A549 (cell line): ENCODE data around the gene SERPINI1. TPM values are rescaled to one million over a fixed set of nuclear protein-coding genes. Genes with fewer than 3 reads are reported as not detected.

Source experiments
- ATAC-seq, 2 experiments: fragments of 200-7000 bp in 1 of 2; fragments of >200 bp in 1 of 2; cut with Nextera tagmentation in 1 of 2; cut with Tn5 transposase in 1 of 2; 3 replicates each; pipeline versions ENCODE4 v1.8.0 to v1.9.1; 2018 to 2020; ENCODE audit warnings: mild to moderate bottlenecking in 1 of 2, moderate library complexity in 1 of 2
- CTCF ChIA-PET: fragments of 300-600 bp; sonication (Branson Sonifier 250); formaldehyde crosslinking; extraction: SDS; loops from one replicate; lab custom pipeline; 2021; ENCODE audit warnings: antibody characterized with exemption, inconsistent platforms; lab: Yijun Ruan, JAX
- POLR2A ChIA-PET: fragments of 350-600 bp; formaldehyde crosslinking; extraction: SDS; loops from one replicate; lab custom pipeline; 2021; ENCODE audit warnings: antibody characterized with exemption, inconsistent platforms; lab: Yijun Ruan, JAX
- DNase-seq, 2 experiments: peaks; one replicate each; pipeline versions ENCODE4 v3.0.0 to v3.0.0-alpha.2; 2011 to 2016; ENCODE audit warnings: low read depth in 1 of 2, low spot score in 1 of 2
- FAIRE-seq: peaks from 2 replicates; lab custom pipeline; 2011; peaks lifted over from hg19 to GRCh38; lab: Jason Lieb, UNC
- H3K27ac ChIP-seq, 2 experiments: fragments of >200 bp; sonication (Bioruptor Twin); formaldehyde crosslinking; 3 replicates each; pipeline ENCODE4 v1.5.1; 2016 to 2017
- H3K4me1 ChIP-seq: fragments of >200 bp; sonication (Bioruptor Twin); formaldehyde crosslinking; 3 replicates; pipeline ENCODE4 v1.6.1; 2016
- H3K4me2 ChIP-seq: fragments of >200 bp; sonication (Bioruptor Twin); formaldehyde crosslinking; 3 replicates; pipeline ENCODE4 v1.6.1; 2016
- H3K4me3 ChIP-seq: fragments of >200 bp; sonication (Bioruptor Twin); formaldehyde crosslinking; 3 replicates; pipeline ENCODE4 v1.5.1; 2016
- H3K9me3 ChIP-seq: fragments of >200 bp; sonication (Bioruptor Twin); formaldehyde crosslinking; 3 replicates; pipeline ENCODE4 v1.6.1; 2016
- BCL3 ChIP-seq: fragments of >200 bp; sonication (Bioruptor Twin); formaldehyde crosslinking; IDR thresholded peaks from 3 replicates; pipeline ENCODE4 v1.6.1; 2016
- CBX2 ChIP-seq: fragments of 200-600 bp; sonication (generic); IDR thresholded peaks from 2 replicates; pipeline ENCODE4 v1.6.1; 2016; ENCODE audit warnings: low read depth, mild to moderate bottlenecking, borderline replicate concordance
- CHD2 ChIP-seq: fragments of 150-350 bp; IDR thresholded peaks from 2 replicates; pipeline ENCODE4 v1.6.1; 2014; ENCODE audit warnings: low read length; ENCODE audit not compliant: partially characterized antibody
- CTCF ChIP-seq: fragments of >200 bp; sonication (Bioruptor Twin); formaldehyde crosslinking; IDR thresholded peaks from 3 replicates; pipeline ENCODE4 v1.5.1; 2016
- ELK1 ChIP-seq: fragments of 150-350 bp; IDR thresholded peaks from 2 replicates; pipeline ENCODE4 v1.6.1; 2014; ENCODE audit warnings: low read depth, mild to moderate bottlenecking, low read length
- EP300 ChIP-seq, 2 experiments: fragments of >200 bp; sonication (Bioruptor Twin); formaldehyde crosslinking; IDR thresholded peaks; 2 replicates in 1 of 2; 3 replicates in 1 of 2; pipeline ENCODE4 v1.6.1; 2016 to 2017
- ESRRA ChIP-seq: fragments of 150-350 bp; IDR thresholded peaks from 2 replicates; pipeline ENCODE4 v1.6.1; 2014; ENCODE audit warnings: mild to moderate bottlenecking, low read length, borderline replicate concordance
- HMGXB4 ChIP-seq: fragments of 250-450 bp; sonication (Bioruptor Pico); IDR thresholded peaks from 2 replicates; pipeline ENCODE4 v1.5.0; 2021; ENCODE audit warnings: mild to moderate bottlenecking, moderate library complexity, borderline replicate concordance
- HOXB5 ChIP-seq: fragments of 250-450 bp; sonication (Bioruptor Pico); IDR thresholded peaks from 2 replicates; pipeline ENCODE4 v1.5.0; 2020; ENCODE audit warnings: mild to moderate bottlenecking, moderate library complexity
- JUNB ChIP-seq: fragments of >200 bp; sonication (Bioruptor Twin); formaldehyde crosslinking; IDR thresholded peaks from 2 replicates; pipeline ENCODE4 v1.6.1; 2016
- MAZ ChIP-seq: fragments of 150-350 bp; IDR thresholded peaks from 2 replicates; pipeline ENCODE4 v1.6.1; 2014; ENCODE audit warnings: antibody characterized with exemption, low read depth, low read length, borderline replicate concordance
- MYC ChIP-seq: IDR thresholded peaks from 2 replicates; pipeline ENCODE4 v1.6.1; 2012; ENCODE audit warnings: mild to moderate bottlenecking, inconsistent platforms, low read length, improper control_type of control experiment, borderline replicate concordance
- NFE2L2 ChIP-seq: fragments of 150-350 bp; conservative IDR thresholded peaks from 2 replicates; pipeline ENCODE4 v1.6.1; 2014; ENCODE audit warnings: low read length
- NR3C1 ChIP-seq: fragments of >200 bp; sonication (Bioruptor Twin); formaldehyde crosslinking; IDR thresholded peaks from 3 replicates; pipeline ENCODE4 v1.6.1; 2017
- RARB ChIP-seq: fragments of 250-450 bp; sonication (Bioruptor Pico); IDR thresholded peaks from 2 replicates; pipeline ENCODE4 v1.8.0; 2021; ENCODE audit warnings: mild to moderate bottlenecking, moderate library complexity
- SREBF2 ChIP-seq: fragments of 450-650 bp; IDR thresholded peaks from 2 replicates; pipeline ENCODE4 v1.6.1; 2014; ENCODE audit warnings: mild to moderate bottlenecking, moderate library complexity
- TFCP2L1 ChIP-seq: fragments of 250-450 bp; sonication (Bioruptor Pico); IDR thresholded peaks from 2 replicates; pipeline ENCODE4 v1.5.0; 2021; ENCODE audit warnings: mild to moderate bottlenecking
- TP53 ChIP-seq: fragments of 250-450 bp; sonication (Bioruptor Pico); IDR thresholded peaks from 2 replicates; pipeline ENCODE4 v1.5.0; 2021; ENCODE audit warnings: mild to moderate bottlenecking, moderate library complexity
- ZC3H11A ChIP-seq: fragments of 450-650 bp; IDR thresholded peaks from 2 replicates; pipeline ENCODE4 v1.6.1; 2014; ENCODE audit warnings: antibody characterized with exemption, mild to moderate bottlenecking
- ZSCAN20 ChIP-seq: fragments of 250-450 bp; sonication (Bioruptor Pico); IDR thresholded peaks from 2 replicates; pipeline ENCODE4 v1.8.0; 2022; ENCODE audit warnings: mild to moderate bottlenecking, moderate library complexity
- WGBS: methylation state at CpG from one replicate; pipeline ENCODE4 v1.1.6; 2017; ENCODE audit errors: missing lambda C conversion rate; 5-methylcytosine and 5-hydroxymethylcytosine counted together
- polyA plus RNA-seq, 4 experiments: library from polyadenylated mRNA; depleted of rRNA in 3 of 4; stranded (reverse); fragments of >200 nt; fragmentation: RNase III in 1 of 4; extraction: RNeasy Plus Mini Kit Qiagen cat#74134 plus additional on column Dnase treatment in 1 of 4; gene quantifications; 2 replicates in 3 of 4; 3 replicates in 1 of 4; pipeline ENCODE4 v1.2.3, GENCODE V29; 2011 to 2017

Gene SERPINI1
- polyA plus RNA-seq, 2 of the 4 experiments (the other 2 are of a cell fraction), result 6.5 to 10.2 TPM

- CTCF ChIA-PET, result no interaction called here
- no peak for FAIRE-seq
Observed at GRCh38 chr3:167718582-167718981, 16.9 kb upstream of the SERPINI1 start.

GRCh38 chr3:167723025-167723512, 12.5 kb upstream of the SERPINI1 start:
- WGBS, result 94% methylated on average over 4 of the region's 4 CpGs
- DNase-seq (no peak), ATAC-seq (no peak), FAIRE-seq (no peak)
- Histone ChIP-seq H3K9me3 (no peaks in the 10 kb centered on the region), H3K27ac (no peak overlapping the region), H3K4me1 (peaks cover 13% of the 10 kb centered on the region), H3K4me2 (no peak overlapping the region), H3K4me3 (no peak overlapping the region)
- ChIA-PET POLR2A (no interaction called here), CTCF (no interaction called here)
- TF ChIP-seq MAZ (no peak), HMGXB4 (CRISPR knock-in tag) (no peak), CHD2 (no peak), CBX2 (no peak), MYC (no peak), EP300 (IDR thresholded peaks at IDR 0.05) (no peak), HOXB5 (CRISPR knock-in tag) (no peak), BCL3 (no peak), CTCF (no peak), NFE2L2 (no peak), ZC3H11A (no peak), TP53 (no peak), RARB (CRISPR knock-in tag) (no peak), ESRRA (no peak), ZSCAN20 (CRISPR knock-in tag) (no peak), SREBF2 (no peak), ELK1 (no peak), TFCP2L1 (CRISPR knock-in tag) (no peak)

More at GRCh38 chr3:167718582-167718981, 16.9 kb upstream of the SERPINI1 start:
- POLR2A ChIA-PET, result no interaction called here
- ATAC-seq (no peak), DNase-seq (no peak)
- TF ChIP-seq JUNB, result no peak
- no peak for TF ChIP-seq TFCP2L1 (CRISPR knock-in tag)
- no peak for TF ChIP-seq ELK1
- TF ChIP-seq HMGXB4 (CRISPR knock-in tag), result no peak
- TF ChIP-seq NR3C1, result no peak
- no peak overlapping the region for H3K4me2 ChIP-seq
- no peak overlapping the region for H3K27ac ChIP-seq
- H3K9me3 ChIP-seq, result no peaks in the 10 kb centered on the region
- no peak overlapping the region for H3K4me3 ChIP-seq
- 100% methylated on average over 1 of the region's 1 CpG for WGBS
- peaks cover 7% of the 10 kb centered on the region; the same call in 2 of the 3 replicates for H3K4me1 ChIP-seq
